Liver (tissue), 9 donors: ENCODE measurements around the gene ZSCAN29. TPM values are rescaled to one million over a fixed set of nuclear protein-coding genes. Genes with fewer than 3 reads are reported as not detected.

Experiments
- DNase-seq: peaks from one replicate; pipeline ENCODE4 v3.0.0-alpha.2; 2017; ENCODE audit warnings: low spot score
- H3K27ac ChIP-seq, 2 donors: one replicate each; pipeline ENCODE4 v1.7.0; 2013; ENCODE audit warnings: inconsistent platforms in 2 of 2, low read length in 2 of 2, control low read depth in 1 of 2, low read depth in 1 of 2, mild to moderate bottlenecking in 1 of 2
- H3K27me3 ChIP-seq, 4 donors: one replicate each; pipeline versions ENCODE4 v1.6.1 to v1.7.0; 2013; ENCODE audit warnings: low read length in 3 of 4, inconsistent platforms in 1 of 4, mild to moderate bottlenecking in 1 of 4, moderate library complexity in 1 of 4; ENCODE audit not compliant: control insufficient read depth in 4 of 4, insufficient read depth in 4 of 4
- H3K36me3 ChIP-seq, 4 donors: one replicate each; pipeline versions ENCODE4 v1.6.1 to v1.7.0; 2013; ENCODE audit warnings: low read length in 3 of 4, mild to moderate bottlenecking in 3 of 4, low read depth in 1 of 4, moderate library complexity in 1 of 4; ENCODE audit not compliant: control insufficient read depth in 4 of 4, insufficient read depth in 3 of 4
- H3K4me1 ChIP-seq, 4 donors: one replicate each; pipeline versions ENCODE4 v1.6.1 to v1.7.0; 2013; ENCODE audit warnings: low read length in 3 of 4, mild to moderate bottlenecking in 3 of 4, moderate library complexity in 1 of 4; ENCODE audit not compliant: control insufficient read depth in 4 of 4, insufficient read depth in 4 of 4
- H3K4me3 ChIP-seq, 3 donors: one replicate each; pipeline versions ENCODE4 v1.6.1 to v1.7.0; 2013; ENCODE audit warnings: low read length in 3 of 3, control low read depth in 1 of 3, low read depth in 1 of 3, mild to moderate bottlenecking in 1 of 3
- H3K9ac ChIP-seq, 2 donors: one replicate each; pipeline ENCODE4 v1.7.0; 2013; ENCODE audit warnings: low read length in 2 of 2, mild to moderate bottlenecking in 2 of 2, moderate library complexity in 2 of 2, control low read depth in 1 of 2, low read depth in 1 of 2
- H3K9me3 ChIP-seq, 4 donors: one replicate each; pipeline versions ENCODE4 v1.6.1 to v1.7.0; 2013; ENCODE audit warnings: low read length in 3 of 4; ENCODE audit not compliant: control insufficient read depth in 4 of 4
- EGR1 ChIP-seq, 2 donors: IDR thresholded peaks; 2 replicates each; pipeline ENCODE4 v1.6.1; 2016 to 2018; ENCODE audit warnings: antibody characterized with exemption in 2 of 2, low read depth in 2 of 2
- FOXA1 ChIP-seq: IDR thresholded peaks from 2 replicates; pipeline ENCODE4 v1.6.1; 2016; ENCODE audit warnings: antibody characterized with exemption
- FOXA2 ChIP-seq: IDR thresholded peaks from 2 replicates; pipeline ENCODE4 v1.6.1; 2016; ENCODE audit warnings: antibody characterized with exemption
- GABPA ChIP-seq, 2 donors: IDR thresholded peaks in 1 of 2; conservative IDR thresholded peaks in 1 of 2; 2 replicates each; pipeline ENCODE4 v1.6.1; 2016; ENCODE audit warnings: antibody characterized with exemption in 2 of 2, mild to moderate bottlenecking in 1 of 2, moderate library complexity in 1 of 2
- HNF4A ChIP-seq, 2 donors: conservative IDR thresholded peaks; 2 replicates each; pipeline ENCODE4 v1.6.1; 2016; ENCODE audit warnings: antibody characterized with exemption in 2 of 2, mild to moderate bottlenecking in 2 of 2
- HNF4G ChIP-seq: IDR thresholded peaks from 2 replicates; pipeline ENCODE4 v1.6.1; 2016; ENCODE audit warnings: antibody characterized with exemption
- JUND ChIP-seq, 2 donors: IDR thresholded peaks; 2 replicates each; pipeline ENCODE4 v1.6.1; 2016; ENCODE audit warnings: antibody characterized with exemption in 2 of 2
- NR2F2 ChIP-seq: IDR thresholded peaks from 2 replicates; pipeline ENCODE4 v1.6.1; 2016; ENCODE audit warnings: antibody characterized with exemption
- RAD21 ChIP-seq, 2 donors: IDR thresholded peaks; 2 replicates each; pipeline ENCODE4 v1.6.1; 2016; ENCODE audit warnings: antibody characterized with exemption in 2 of 2, mild to moderate bottlenecking in 2 of 2
- RXRA ChIP-seq, 2 donors: IDR thresholded peaks; 2 replicates each; pipeline ENCODE4 v1.6.1; 2017 to 2018; ENCODE audit warnings: antibody characterized with exemption in 2 of 2, mild to moderate bottlenecking in 1 of 2
- SP1 ChIP-seq: IDR thresholded peaks from 2 replicates; pipeline ENCODE4 v1.6.1; 2018; ENCODE audit warnings: antibody characterized with exemption, mild to moderate bottlenecking
- TAF1 ChIP-seq: conservative IDR thresholded peaks from 2 replicates; pipeline ENCODE4 v1.6.1; 2016; ENCODE audit warnings: antibody characterized with exemption, mild to moderate bottlenecking
- YY1 ChIP-seq: IDR thresholded peaks from 2 replicates; pipeline ENCODE4 v1.6.1; 2016; ENCODE audit warnings: antibody characterized with exemption, mild to moderate bottlenecking
- ZBTB33 ChIP-seq: IDR thresholded peaks from 2 replicates; pipeline ENCODE4 v1.6.1; 2016; ENCODE audit warnings: antibody characterized with exemption
- WGBS: extraction: QIAGEN DNeasy Blood & Tissue Kit; methylation state at CpG from one replicate; pipeline ENCODE4 v1.1.7; 2013; 5-methylcytosine and 5-hydroxymethylcytosine counted together
- polyA plus RNA-seq, 2 donors: library from polyadenylated mRNA; stranded (reverse) in 1 of 2; unstranded in 1 of 2; fragments of 200-250 nt in 1 of 2; fragments of >200 nt in 1 of 2; fragmentation: Nextera tagmentation in 1 of 2; extraction: Ambion mirVana in 1 of 2; gene quantifications; one replicate each; pipeline versions ENCODE4 v1.2.1 to v1.2.3, GENCODE V29; 2013 to 2015
- total RNA-seq, 2 donors: library from RNA; depleted of rRNA; stranded (reverse); fragments of >200 nt; gene quantifications; one replicate each; pipeline ENCODE4 v1.2.3, GENCODE V29; 2014
- TF ChIP-seq, protein P1 (sequence below): IDR thresholded peaks from 2 replicates; pipeline ENCODE4 v1.6.1; 2016; ENCODE audit warnings: antibody characterized with exemption
- TF ChIP-seq, protein P2 (sequence below): IDR thresholded peaks from 2 replicates; pipeline ENCODE4 v1.6.1; 2016; ENCODE audit warnings: antibody characterized with exemption
- TF ChIP-seq, protein P3 (sequence below): fragments of 150-350 bp; IDR thresholded peaks from 2 replicates; pipeline ENCODE4 v1.5.1; 2017; ENCODE audit warnings: improper control_type of control experiment, low read depth, low read length; ENCODE audit not compliant: missing input control
- TF ChIP-seq, protein P4 (sequence below): IDR thresholded peaks from 2 replicates; pipeline ENCODE4 v1.6.1; 2016; ENCODE audit warnings: antibody characterized with exemption, mild to moderate bottlenecking
- donor health status: healthy.
- donor health status: healthy.
- donor health status: healthy.
- donor health status: healthy.
- donor health status: healthy.

ZSCAN29 gene
- total and polyA plus RNA-seq, 4 donors: 4.1 to 15.6 (median 9.6) TPM

GRCh38 chr15:43404130-43404529 lies 33.3 kb upstream of the ZSCAN29 start:
- Histone ChIP-seq H3K36me3 (peaks cover 4 to 87% (median 61%) of the 10 kb centered on the region in 4 donors), H3K27me3 (no peaks in the 10 kb centered on the region)
- 90% methylated on average over 5 of the region's 5 CpGs for WGBS

DNA sequence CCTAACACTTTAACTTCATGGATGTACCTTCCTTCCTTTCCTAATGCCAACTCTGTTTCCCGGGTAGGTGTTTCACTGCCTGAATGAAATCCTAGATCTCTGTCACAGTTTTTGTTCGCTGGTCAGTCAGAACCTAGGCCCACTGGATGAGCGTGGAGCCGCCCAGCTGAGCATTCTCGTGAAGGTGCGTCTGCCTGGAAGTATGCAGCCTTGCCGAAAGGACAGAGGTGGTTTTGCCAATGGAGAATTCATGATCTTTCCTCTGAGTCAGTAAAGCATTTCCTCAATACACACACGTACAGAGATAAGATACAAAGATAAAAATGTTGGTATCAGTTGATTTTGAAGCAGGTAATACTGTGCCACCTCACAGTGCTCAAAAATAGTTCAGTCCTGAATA lies 32.8 kb upstream of the ZSCAN29 start:
- Histone ChIP-seq H3K27me3 (no peaks in the 10 kb centered on the region), H3K9ac (no peak overlapping the region), H3K36me3 (peaks cover 4 to 86% (median 62%) of the 10 kb centered on the region in 4 donors), H3K4me1 (peaks cover 0 to 8% (median 6%) of the 10 kb centered on the region in 4 donors), H3K4me3 (no peak overlapping the region), H3K27ac (no peak overlapping the region), H3K9me3 (no peaks in the 10 kb centered on the region)
- DNase-seq: no peak
- WGBS: 92% methylated on average over 8 of the region's 8 CpGs
- TF ChIP-seq YY1 (no peak), RXRA (IDR thresholded peaks at IDR 0.05) (no peak), FOXA1 (no peak), HNF4G (no peak), TAF1 (no peak), JUND (IDR thresholded peaks at IDR 0.05) (no peak), RAD21 (IDR thresholded peaks at IDR 0.05) (no peak), FOXA2 (no peak), EGR1 (IDR thresholded peaks at IDR 0.05; ENCODE audit: low read depth in 2 of 2) (no peak), GABPA (IDR thresholded peaks at IDR 0.05 in 1 of 2, conservative IDR thresholded peaks at IDR 0.05 in 1 of 2) (no peak), HNF4A (conservative IDR thresholded peaks at IDR 0.05) (no peak), SP1 (no peak)
- TF ChIP-seq, protein P1, sequence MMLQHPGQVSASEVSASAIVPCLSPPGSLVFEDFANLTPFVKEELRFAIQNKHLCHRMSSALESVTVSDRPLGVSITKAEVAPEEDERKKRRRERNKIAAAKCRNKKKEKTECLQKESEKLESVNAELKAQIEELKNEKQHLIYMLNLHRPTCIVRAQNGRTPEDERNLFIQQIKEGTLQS: no peak
- TF ChIP-seq, protein P2, sequence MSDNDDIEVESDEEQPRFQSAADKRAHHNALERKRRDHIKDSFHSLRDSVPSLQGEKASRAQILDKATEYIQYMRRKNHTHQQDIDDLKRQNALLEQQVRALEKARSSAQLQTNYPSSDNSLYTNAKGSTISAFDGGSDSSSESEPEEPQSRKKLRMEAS: no peak
- TF ChIP-seq, protein P3, sequence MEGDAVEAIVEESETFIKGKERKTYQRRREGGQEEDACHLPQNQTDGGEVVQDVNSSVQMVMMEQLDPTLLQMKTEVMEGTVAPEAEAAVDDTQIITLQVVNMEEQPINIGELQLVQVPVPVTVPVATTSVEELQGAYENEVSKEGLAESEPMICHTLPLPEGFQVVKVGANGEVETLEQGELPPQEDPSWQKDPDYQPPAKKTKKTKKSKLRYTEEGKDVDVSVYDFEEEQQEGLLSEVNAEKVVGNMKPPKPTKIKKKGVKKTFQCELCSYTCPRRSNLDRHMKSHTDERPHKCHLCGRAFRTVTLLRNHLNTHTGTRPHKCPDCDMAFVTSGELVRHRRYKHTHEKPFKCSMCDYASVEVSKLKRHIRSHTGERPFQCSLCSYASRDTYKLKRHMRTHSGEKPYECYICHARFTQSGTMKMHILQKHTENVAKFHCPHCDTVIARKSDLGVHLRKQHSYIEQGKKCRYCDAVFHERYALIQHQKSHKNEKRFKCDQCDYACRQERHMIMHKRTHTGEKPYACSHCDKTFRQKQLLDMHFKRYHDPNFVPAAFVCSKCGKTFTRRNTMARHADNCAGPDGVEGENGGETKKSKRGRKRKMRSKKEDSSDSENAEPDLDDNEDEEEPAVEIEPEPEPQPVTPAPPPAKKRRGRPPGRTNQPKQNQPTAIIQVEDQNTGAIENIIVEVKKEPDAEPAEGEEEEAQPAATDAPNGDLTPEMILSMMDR: no peak
- TF ChIP-seq, protein P4, sequence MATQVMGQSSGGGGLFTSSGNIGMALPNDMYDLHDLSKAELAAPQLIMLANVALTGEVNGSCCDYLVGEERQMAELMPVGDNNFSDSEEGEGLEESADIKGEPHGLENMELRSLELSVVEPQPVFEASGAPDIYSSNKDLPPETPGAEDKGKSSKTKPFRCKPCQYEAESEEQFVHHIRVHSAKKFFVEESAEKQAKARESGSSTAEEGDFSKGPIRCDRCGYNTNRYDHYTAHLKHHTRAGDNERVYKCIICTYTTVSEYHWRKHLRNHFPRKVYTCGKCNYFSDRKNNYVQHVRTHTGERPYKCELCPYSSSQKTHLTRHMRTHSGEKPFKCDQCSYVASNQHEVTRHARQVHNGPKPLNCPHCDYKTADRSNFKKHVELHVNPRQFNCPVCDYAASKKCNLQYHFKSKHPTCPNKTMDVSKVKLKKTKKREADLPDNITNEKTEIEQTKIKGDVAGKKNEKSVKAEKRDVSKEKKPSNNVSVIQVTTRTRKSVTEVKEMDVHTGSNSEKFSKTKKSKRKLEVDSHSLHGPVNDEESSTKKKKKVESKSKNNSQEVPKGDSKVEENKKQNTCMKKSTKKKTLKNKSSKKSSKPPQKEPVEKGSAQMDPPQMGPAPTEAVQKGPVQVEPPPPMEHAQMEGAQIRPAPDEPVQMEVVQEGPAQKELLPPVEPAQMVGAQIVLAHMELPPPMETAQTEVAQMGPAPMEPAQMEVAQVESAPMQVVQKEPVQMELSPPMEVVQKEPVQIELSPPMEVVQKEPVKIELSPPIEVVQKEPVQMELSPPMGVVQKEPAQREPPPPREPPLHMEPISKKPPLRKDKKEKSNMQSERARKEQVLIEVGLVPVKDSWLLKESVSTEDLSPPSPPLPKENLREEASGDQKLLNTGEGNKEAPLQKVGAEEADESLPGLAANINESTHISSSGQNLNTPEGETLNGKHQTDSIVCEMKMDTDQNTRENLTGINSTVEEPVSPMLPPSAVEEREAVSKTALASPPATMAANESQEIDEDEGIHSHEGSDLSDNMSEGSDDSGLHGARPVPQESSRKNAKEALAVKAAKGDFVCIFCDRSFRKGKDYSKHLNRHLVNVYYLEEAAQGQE: no peak

More at GRCh38 chr15:43404130-43404529, 33.3 kb upstream of the ZSCAN29 start:
- DNase-seq: no peak
- TF ChIP-seq HNF4G (no peak), RAD21 (IDR thresholded peaks at IDR 0.05) (no peak), ZBTB33 (no peak), NR2F2 (no peak), FOXA2 (no peak), HNF4A (conservative IDR thresholded peaks at IDR 0.05) (no peak)
- TF ChIP-seq, protein P3: no peak
- no peaks in the 10 kb centered on the region for H3K9me3 ChIP-seq
- H3K9ac ChIP-seq: no peak overlapping the region
- H3K27ac ChIP-seq: no peak overlapping the region
- H3K4me3 ChIP-seq: no peak overlapping the region
- peaks cover 0 to 8% (median 6%) of the 10 kb centered on the region in 4 donors for H3K4me1 ChIP-seq
